Stomach (tissue), 4 donors: ENCODE data around the gene SPATA1.

ENCODE experiments used
- CTCF ChIP-seq, 7 experiments: fragments of 450-650 bp in 4 of 7; fragments of 200-600 bp in 3 of 7; sonication (generic) in 3 of 7; IDR thresholded peaks; one replicate each; pipeline ENCODE4 v1.5.1; 2016 to 2019; ENCODE audit warnings: antibody characterized with exemption in 7 of 7, control low read depth in 2 of 7, mild to moderate bottlenecking in 1 of 7
- EP300 ChIP-seq: sonication (generic); formaldehyde crosslinking; IDR thresholded peaks from one replicate; pipeline ENCODE4 v1.6.1; 2017; ENCODE audit warnings: antibody characterized with exemption
- POLR2A ChIP-seq, 4 donors: fragments of 450-650 bp; IDR thresholded peaks; one replicate each; pipeline ENCODE4 v1.6.1; 2016; ENCODE audit warnings: antibody characterized with exemption in 4 of 4, control low read depth in 2 of 4, mild to moderate bottlenecking in 1 of 4, moderate library complexity in 1 of 4

- TF ChIP-seq CTCF (IDR thresholded peaks at IDR 0.05) (no peak), POLR2A (IDR thresholded peaks at IDR 0.05) (no peak), EP300 (no peak)
Measured at GRCh38 chr1:84462118-84462517, 44.1 kb upstream of the SPATA1 start.
